ENCODE measurements around the gene CENPA. TPM values are rescaled to one million over a fixed set of nuclear protein-coding genes. Genes with fewer than 3 reads are reported as not detected.

Gene CENPA
- polyA plus RNA-seq, 4 donors: 14.9 to 18.9 (median 16.3) TPM

GRCh38 chr2:26838121-26838906 lies 52.5 kb downstream of the CENPA start:
- DNase-seq (ENCODE audit: low read depth in 4 of 4, low spot score in 3 of 4): peak in 1 of 4 donors; percentile 36

GRCh38 chr2:26840937-26841610 lies 55.2 kb downstream of the CENPA start:
- DNase-seq (ENCODE audit: low read depth in 4 of 4, low spot score in 3 of 4): no peak

GRCh38 chr2:26843041-26843440 lies 57.2 kb downstream of the CENPA start:
- no peak for DNase-seq (ENCODE audit: low read depth in 4 of 4, low spot score in 3 of 4)

Other genes starting within 250 kb of the CENPA start
- gene CIB4, start 144.7 kb upstream of the CENPA start, polyA plus RNA-seq (ENCODE audit: insufficient read length in 4 of 4): 1 to 10 TPM in 1 of 4 donors, under 1 TPM in 3; 0.30 to 1.2 (median 0.61) TPM
- gene KCNK3, start 93.3 kb upstream of the CENPA start, polyA plus RNA-seq (ENCODE audit: insufficient read length in 4 of 4): 1 to 10 TPM in 3 of 4 donors, under 1 TPM in 1; 0.97 to 5.0 (median 1.6) TPM
- gene SLC35F6, start 21.8 kb upstream of the CENPA start, polyA plus RNA-seq (ENCODE audit: insufficient read length in 4 of 4): 10 to 100 TPM; 16.0 to 17.6 (median 16.1) TPM
- gene DPYSL5, start 62.1 kb downstream of the CENPA start, polyA plus RNA-seq (ENCODE audit: insufficient read length in 4 of 4): 1 to 10 TPM; 5.7 to 8.5 (median 6.5) TPM
- gene MAPRE3, start 184.6 kb downstream of the CENPA start, polyA plus RNA-seq (ENCODE audit: insufficient read length in 4 of 4): 10 to 100 TPM; 13.8 to 16.8 (median 14.4) TPM
- 10 to 100 TPM; 56.9 to 71.4 (median 62.4) TPM for gene TMEM214, start 246.9 kb downstream of the CENPA start, polyA plus RNA-seq (ENCODE audit: insufficient read length in 4 of 4)